Ishikawa (cell line): Measurements from ENCODE around the gene PHF2.

Experiments
- CEBPB ChIP-seq: IDR thresholded peaks from 2 replicates; pipeline ENCODE4 v1.6.1; 2012
- CREB1 ChIP-seq: IDR thresholded peaks from 2 replicates; pipeline ENCODE4 v1.6.1; 2012; ENCODE audit warnings: low read depth
- EGR1 ChIP-seq: IDR thresholded peaks from 2 replicates; pipeline ENCODE4 v1.6.1; 2012
- EP300 ChIP-seq: IDR thresholded peaks from 2 replicates; pipeline ENCODE4 v1.6.1; 2012; ENCODE audit warnings: borderline replicate concordance
- FOXM1 ChIP-seq: IDR thresholded peaks from 2 replicates; pipeline ENCODE4 v1.6.1; 2012; ENCODE audit warnings: low read depth, borderline replicate concordance
- NFIC ChIP-seq: IDR thresholded peaks from 2 replicates; pipeline ENCODE4 v1.6.1; 2012
- RAD21 ChIP-seq: IDR thresholded peaks from 2 replicates; pipeline ENCODE4 v1.6.1; 2012; ENCODE audit warnings: low read depth
- REST ChIP-seq: IDR thresholded peaks from 2 replicates; pipeline ENCODE4 v1.6.1; 2012; ENCODE audit warnings: low read depth, mild to moderate bottlenecking
- TAF1 ChIP-seq: IDR thresholded peaks from 2 replicates; pipeline ENCODE4 v1.6.1; 2012; ENCODE audit warnings: low read depth, mild to moderate bottlenecking
- TCF12 ChIP-seq: IDR thresholded peaks from 2 replicates; pipeline ENCODE4 v1.6.1; 2012; ENCODE audit warnings: low read depth
- TEAD4 ChIP-seq: IDR thresholded peaks from 2 replicates; pipeline ENCODE4 v1.6.1; 2012
- YY1 ChIP-seq: IDR thresholded peaks from 2 replicates; pipeline ENCODE4 v1.6.1; 2012; ENCODE audit warnings: low read depth
- ZBTB7A ChIP-seq: IDR thresholded peaks from 2 replicates; pipeline ENCODE4 v1.6.1; 2012; ENCODE audit warnings: low read depth
- TF ChIP-seq, protein P1 (sequence below): IDR thresholded peaks from 2 replicates; pipeline ENCODE4 v1.6.1; 2012
- TF ChIP-seq, protein P2 (sequence below): IDR thresholded peaks from 2 replicates; pipeline ENCODE4 v1.6.1; 2012

Gene PHF2

GRCh38 chr9:93541005-93541404, 35.4 kb upstream of the PHF2 start:
- TF ChIP-seq, protein P1, sequence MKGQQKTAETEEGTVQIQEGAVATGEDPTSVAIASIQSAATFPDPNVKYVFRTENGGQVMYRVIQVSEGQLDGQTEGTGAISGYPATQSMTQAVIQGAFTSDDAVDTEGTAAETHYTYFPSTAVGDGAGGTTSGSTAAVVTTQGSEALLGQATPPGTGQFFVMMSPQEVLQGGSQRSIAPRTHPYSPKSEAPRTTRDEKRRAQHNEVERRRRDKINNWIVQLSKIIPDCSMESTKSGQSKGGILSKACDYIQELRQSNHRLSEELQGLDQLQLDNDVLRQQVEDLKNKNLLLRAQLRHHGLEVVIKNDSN: no peak

GRCh38 chr9:93541581-93542349, 34.6 kb upstream of the PHF2 start:
- TF ChIP-seq, protein P2, sequence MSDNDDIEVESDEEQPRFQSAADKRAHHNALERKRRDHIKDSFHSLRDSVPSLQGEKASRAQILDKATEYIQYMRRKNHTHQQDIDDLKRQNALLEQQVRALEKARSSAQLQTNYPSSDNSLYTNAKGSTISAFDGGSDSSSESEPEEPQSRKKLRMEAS: no peak

DNA sequence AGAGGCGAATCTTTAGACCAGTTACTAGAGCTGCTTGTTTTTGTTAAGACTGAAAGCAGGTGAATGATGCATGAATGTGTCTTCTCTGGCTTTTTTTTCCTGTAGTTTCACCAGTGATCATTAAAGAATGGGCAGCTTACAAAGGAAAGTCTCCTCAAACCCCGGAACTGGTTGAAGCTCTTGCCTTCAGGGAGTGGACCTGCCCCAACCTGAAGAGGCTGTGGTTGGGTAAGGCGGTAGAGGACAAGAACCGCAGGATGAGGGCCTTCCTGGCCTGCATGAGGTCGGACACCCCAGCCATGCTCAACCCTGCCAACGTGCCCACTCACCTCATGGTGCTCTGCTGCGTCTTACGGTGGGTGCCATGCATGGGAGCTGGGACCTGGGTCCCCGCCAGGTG, 33.3 kb upstream of the PHF2 start:
- TF ChIP-seq CEBPB (no peak), YY1 (no peak), EGR1 (no peak), RAD21 (no peak), ZBTB7A (no peak)

DNA sequence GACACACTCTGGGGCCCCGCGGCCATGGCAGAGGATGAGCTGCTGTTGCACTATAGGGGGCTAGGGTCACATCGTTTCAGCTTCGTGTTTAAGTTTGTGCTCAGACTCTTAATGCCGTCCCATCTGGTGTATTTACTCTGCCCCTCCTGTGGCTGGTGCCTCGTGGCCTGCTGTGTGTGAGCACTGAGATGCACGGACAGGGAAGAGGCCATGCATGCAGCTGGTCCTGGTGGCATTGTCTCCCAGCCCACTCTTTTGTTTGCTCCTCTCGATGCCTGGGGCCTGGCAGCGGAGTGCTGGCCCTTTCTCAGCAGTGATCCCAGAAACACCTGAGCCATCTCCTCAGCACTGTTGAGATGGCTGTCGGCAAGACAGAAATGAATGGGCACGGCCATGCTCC, 30.0 kb upstream of the PHF2 start:
- TF ChIP-seq ZBTB7A: no peak
- no peak for TF ChIP-seq EP300
- no peak for TF ChIP-seq TAF1
- TF ChIP-seq, protein P1: no peak
- no peak for TF ChIP-seq EGR1
- no peak for TF ChIP-seq TEAD4
- no peak for TF ChIP-seq RAD21
- no peak for TF ChIP-seq YY1
- no peak for TF ChIP-seq REST
- TF ChIP-seq NFIC: no peak
- no peak for TF ChIP-seq CEBPB
- TF ChIP-seq TCF12: no peak
- no peak for TF ChIP-seq CREB1
- TF ChIP-seq, protein P2: no peak
- TF ChIP-seq FOXM1: no peak

DNA sequence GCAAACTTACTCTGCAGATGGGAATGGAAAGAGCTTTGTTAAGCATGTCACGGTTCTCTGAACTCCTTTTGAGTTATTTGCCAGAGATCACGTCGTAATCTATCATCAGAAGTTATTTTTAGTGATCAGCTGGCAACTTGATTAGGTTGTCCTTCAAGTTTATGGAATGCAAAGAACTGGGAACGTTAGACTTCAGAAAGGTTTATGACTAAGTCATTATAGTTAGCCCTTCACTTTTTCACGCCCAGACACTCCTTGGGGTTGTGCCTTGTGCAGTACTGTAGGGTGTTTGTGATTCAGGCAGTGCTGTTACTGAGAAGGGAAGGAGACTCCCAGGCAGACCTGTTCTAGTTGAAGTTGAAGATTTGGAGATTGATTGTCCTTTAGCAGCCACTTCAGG, 26.8 kb upstream of the PHF2 start:
- TF ChIP-seq ZBTB7A (no peak), TEAD4 (no peak), FOXM1 (no peak), EGR1 (no peak), NFIC (no peak), RAD21 (no peak), EP300 (no peak), YY1 (no peak), CEBPB (no peak), CREB1 (no peak), TCF12 (no peak)
- TF ChIP-seq, protein P2: no peak
- TF ChIP-seq, protein P1: no peak

GRCh38 chr9:93552923-93553322, 23.5 kb upstream of the PHF2 start:
- TF ChIP-seq TAF1: no peak
- TF ChIP-seq CREB1: no peak
- TF ChIP-seq, protein P1: no peak
- no peak for TF ChIP-seq FOXM1
- no peak for TF ChIP-seq REST
- TF ChIP-seq, protein P2: no peak
- no peak for TF ChIP-seq EGR1
